Neuronal stem cell (in vitro differentiated cells): ENCODE measurements around the gene OVOL1.

Experiments
- DNase-seq: peaks from one replicate; pipeline ENCODE4 v3.0.0-alpha.2; 2013; ENCODE audit warnings: low spot score
- H2AFZ ChIP-seq: one replicate; pipeline ENCODE4 v1.6.1; 2013; ENCODE audit warnings: mild to moderate bottlenecking, low read length, inconsistent platforms
- H2AK5ac ChIP-seq: 2 replicates; pipeline ENCODE4 v1.6.1; 2013; ENCODE audit warnings: low read depth, mild to moderate bottlenecking, inconsistent platforms, low read length, moderate library complexity, mixed read lengths
- H2BK120ac ChIP-seq: 2 replicates; pipeline ENCODE4 v1.6.1; 2013; ENCODE audit warnings: low read depth, mild to moderate bottlenecking, inconsistent platforms, low read length, moderate library complexity, mixed read lengths
- H2BK12ac ChIP-seq: one replicate; pipeline ENCODE4 v1.6.1; 2013; ENCODE audit warnings: low read length, inconsistent platforms
- H2BK15ac ChIP-seq: 2 replicates; pipeline ENCODE4 v1.6.1; 2013; ENCODE audit warnings: mild to moderate bottlenecking, low read length, inconsistent platforms, mixed read lengths
- H2BK5ac ChIP-seq: one replicate; pipeline ENCODE4 v1.6.1; 2013; ENCODE audit warnings: inconsistent platforms, mild to moderate bottlenecking, low read length, moderate library complexity
- H3K14ac ChIP-seq: one replicate; pipeline ENCODE4 v1.6.1; 2013; ENCODE audit warnings: low read length, inconsistent platforms
- H3K18ac ChIP-seq: 2 replicates; pipeline ENCODE4 v1.6.1; 2013; ENCODE audit warnings: low read length, inconsistent platforms
- H3K23ac ChIP-seq: 2 replicates; pipeline ENCODE4 v1.6.1; 2013; ENCODE audit warnings: low read depth, mild to moderate bottlenecking, mixed read lengths, low read length, inconsistent platforms; ENCODE audit not compliant: poor library complexity
- H3K27ac ChIP-seq: replicated peaks from 3 replicates; pipeline ENCODE4 v1.5.1; 2013; ENCODE audit warnings: low read length, inconsistent platforms
- H3K27me3 ChIP-seq, 3 experiments: 2 replicates each; pipeline ENCODE4 v1.6.1; 2013; ENCODE audit warnings: low read length in 3 of 3, mild to moderate bottlenecking in 2 of 3, inconsistent platforms in 1 of 3, low read depth in 1 of 3, mixed read lengths in 1 of 3, moderate library complexity in 1 of 3; ENCODE audit not compliant: control insufficient read depth in 3 of 3, insufficient read depth in 3 of 3
- H3K36me3 ChIP-seq, 2 donors: replicated peaks in 1 of 2; 2 replicates each; pipeline ENCODE4 v1.6.1; 2013; ENCODE audit warnings: low read length in 2 of 2; ENCODE audit not compliant: control insufficient read depth in 2 of 2, insufficient read depth in 2 of 2
- H3K4ac ChIP-seq: 2 replicates; pipeline ENCODE4 v1.6.1; 2013; ENCODE audit warnings: inconsistent platforms, mild to moderate bottlenecking, low read length, moderate library complexity
- H3K4me1 ChIP-seq, 2 donors: 1 replicate in 1 of 2; 2 replicates in 1 of 2; pipeline ENCODE4 v1.6.1; 2013; ENCODE audit warnings: low read length in 2 of 2, low read depth in 1 of 2; ENCODE audit not compliant: control insufficient read depth in 2 of 2, insufficient read depth in 1 of 2
- H3K4me2 ChIP-seq: one replicate; pipeline ENCODE4 v1.6.1; 2013; ENCODE audit warnings: mild to moderate bottlenecking, low read length, inconsistent platforms; ENCODE audit not compliant: insufficient read depth, poor library complexity, severe bottlenecking
- H3K4me3 ChIP-seq, 2 donors: 2 replicates each; pipeline ENCODE4 v1.5.1; 2013; ENCODE audit warnings: low read length in 2 of 2, mild to moderate bottlenecking in 2 of 2, inconsistent platforms in 1 of 2, moderate library complexity in 1 of 2
- H3K79me1 ChIP-seq: one replicate; pipeline ENCODE4 v1.6.1; 2013; ENCODE audit warnings: low read depth, mild to moderate bottlenecking, inconsistent platforms, low read length, moderate library complexity
- H3K9ac ChIP-seq: one replicate; pipeline ENCODE4 v1.6.1; 2013; ENCODE audit warnings: mild to moderate bottlenecking, low read depth, low read length, inconsistent platforms; ENCODE audit not compliant: poor library complexity
- H3K9me3 ChIP-seq, 2 donors: replicated peaks in 1 of 2; 2 replicates each; pipeline versions ENCODE3 to v1.6.1; 2013; ENCODE audit warnings: low read length in 2 of 2, mild to moderate bottlenecking in 2 of 2, inconsistent platforms in 1 of 2, low read depth in 1 of 2, mixed read lengths in 1 of 2, moderate library complexity in 1 of 2; ENCODE audit not compliant: control insufficient read depth in 2 of 2, insufficient read depth in 1 of 2
- H4K8ac ChIP-seq: one replicate; pipeline ENCODE4 v1.6.1; 2013; ENCODE audit warnings: low read depth, mild to moderate bottlenecking, inconsistent platforms, low read length, moderate library complexity
- H4K91ac ChIP-seq: one replicate; pipeline ENCODE4 v1.6.1; 2013; ENCODE audit warnings: low read length, low read depth, mild to moderate bottlenecking, inconsistent platforms; ENCODE audit not compliant: poor library complexity
- WGBS, 2 donors: extraction: QIAGEN DNeasy Blood & Tissue Kit; methylation state at CpG; one replicate each; pipeline ENCODE4 v1.1.7; 2013; ENCODE audit warnings: missing lambda C conversion rate in 2 of 2, mixed read lengths in 1 of 2; ENCODE audit not compliant: insufficient read length in 2 of 2, insufficient replicate concordance in 1 of 2; ENCODE audit errors: extremely low coverage in 2 of 2; 5-methylcytosine and 5-hydroxymethylcytosine counted together

OVOL1 gene

GRCh38 chr11:65781152-65781961, 5.5 kb upstream of the OVOL1 start:
- WGBS, 2 donors = no CpG with 5 or more reads among the region's 83 CpGs
- Histone ChIP-seq H2BK5ac (no peak overlapping the region), H3K4me3 (peak overlapping the region; percentile 54 to 76), H3K9ac (peak overlapping the region; percentile 72), H2BK12ac (peak overlapping the region; percentile 94), H3K4me1 (peaks cover 4 to 9% of the 10 kb centered on the region in 2 donors), H4K8ac (no peak overlapping the region), H3K18ac (peak overlapping the region; percentile 95), H3K4ac (no peak overlapping the region), H2AFZ (peak overlapping the region; percentile 92), H3K27ac (no peak overlapping the region), H2AK5ac (peak overlapping the region; percentile 72), H3K23ac (peak overlapping the region; percentile 3), H2BK120ac (no peak overlapping the region), H2BK15ac (peak overlapping the region; percentile 91), H4K91ac (no peak overlapping the region), H3K79me1 (peaks cover 17% of the 10 kb centered on the region), H3K9me3 (no peaks in the 10 kb centered on the region), H3K36me3 (peaks cover 5 to 18% of the 10 kb centered on the region in 2 donors), H3K27me3 (peaks cover 9 to 49% (median 32%) of the 10 kb centered on the region in 3 experiments), H3K14ac (peak overlapping the region; percentile 21), H3K4me2 (peak overlapping the region; percentile 83)
- DNase-seq = peak; percentile 63

DNA sequence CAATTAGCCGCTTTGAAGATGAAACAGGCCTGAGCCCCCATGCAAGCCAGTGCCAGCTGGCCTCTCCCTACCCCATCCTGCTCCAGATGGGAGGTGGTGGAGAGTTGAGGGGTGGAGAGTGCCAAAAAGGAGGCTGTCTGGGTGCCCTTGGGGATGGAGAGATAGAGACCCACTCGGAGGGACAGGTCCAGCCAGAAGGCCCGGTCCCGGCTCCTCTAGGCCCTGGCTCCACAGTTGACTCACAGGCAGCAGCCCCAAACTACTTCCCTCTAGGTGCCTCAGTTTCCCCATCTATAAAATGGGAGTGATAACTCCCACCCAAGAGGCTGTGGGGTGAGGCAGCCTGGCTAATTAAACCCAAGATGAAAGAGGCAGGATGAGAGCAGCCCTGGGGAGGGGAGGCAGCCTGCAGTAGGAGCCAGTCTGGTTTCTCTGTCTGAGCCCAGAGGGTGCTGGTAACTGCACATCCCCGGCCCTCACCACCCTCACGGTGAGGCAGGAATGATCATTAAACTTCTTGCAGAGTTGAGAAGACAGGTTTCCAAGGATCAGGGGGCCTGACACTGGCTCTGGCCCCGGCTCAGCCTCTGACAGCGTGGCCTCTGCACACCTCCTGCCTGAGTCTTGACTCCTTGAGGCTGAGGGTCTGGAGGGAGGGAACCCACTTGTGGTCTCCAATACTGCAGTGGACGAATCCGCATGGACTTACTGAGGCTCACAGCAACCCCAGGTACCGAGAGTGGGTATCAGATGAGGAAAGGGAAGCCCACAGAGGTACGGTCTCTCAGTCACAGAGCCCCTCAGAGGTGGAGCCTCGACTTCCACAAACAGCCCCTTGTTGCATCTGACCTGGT, 4.7 kb upstream of the OVOL1 start:
- Histone ChIP-seq H4K8ac (no peak overlapping the region), H3K4me2 (no peak overlapping the region), H3K9me3 (no peaks in the 10 kb centered on the region), H2BK12ac (peak overlapping the region; percentile 63), H3K14ac (no peak overlapping the region), H4K91ac (no peak overlapping the region), H3K18ac (peak overlapping the region; percentile 95), H3K4ac (no peak overlapping the region), H3K9ac (no peak overlapping the region), H3K27ac (no peak overlapping the region), H2BK120ac (no peak overlapping the region), H3K79me1 (peaks cover 17% of the 10 kb centered on the region), H3K4me1 (peaks cover 4 to 9% of the 10 kb centered on the region in 2 donors), H3K36me3 (peaks cover 2 to 18% of the 10 kb centered on the region in 2 donors), H3K27me3 (peaks cover 17 to 57% (median 40%) of the 10 kb centered on the region in 3 experiments), H2BK15ac (peak overlapping the region; percentile 91), H2BK5ac (no peak overlapping the region), H2AFZ (peak overlapping the region; percentile 92), H3K23ac (no peak overlapping the region), H3K4me3 (no peak overlapping the region), H2AK5ac (peak overlapping the region; percentile 72)
- no peak for DNase-seq
- WGBS, 2 donors = no CpG with 5 or more reads among the region's 13 CpGs

GRCh38 chr11:65782816-65783228, 4.0 kb upstream of the OVOL1 start:
- Histone ChIP-seq H3K4me3 (no peak overlapping the region), H3K14ac (no peak overlapping the region), H2BK120ac (no peak overlapping the region), H3K4ac (no peak overlapping the region), H3K4me2 (no peak overlapping the region), H3K27ac (no peak overlapping the region), H2AFZ (no peak overlapping the region), H3K36me3 (peaks cover 2 to 14% of the 10 kb centered on the region in 2 donors), H3K18ac (no peak overlapping the region), H3K27me3 (peaks cover 21 to 62% (median 46%) of the 10 kb centered on the region in 3 experiments), H4K8ac (no peak overlapping the region), H4K91ac (no peak overlapping the region), H3K4me1 (peaks cover 4 to 10% of the 10 kb centered on the region in 2 donors), H2AK5ac (peak overlapping the region; percentile 72), H3K23ac (no peak overlapping the region), H3K79me1 (peaks cover 16% of the 10 kb centered on the region), H3K9me3 (no peaks in the 10 kb centered on the region), H3K9ac (no peak overlapping the region), H2BK5ac (no peak overlapping the region), H2BK12ac (no peak overlapping the region), H2BK15ac (peak overlapping the region; percentile 47)
- no CpG with 5 or more reads among the region's 9 CpGs for WGBS, 2 donors
- no peak for DNase-seq
